ENCODE measurements around the gene AGPAT3. TPM values are rescaled to one million over a fixed set of nuclear protein-coding genes. Genes with fewer than 3 reads are reported as not detected.
A peak's percentile ranks its signal among the peaks of the same experiment; 100 is the strongest.

The AGPAT3 gene
- total RNA-seq, 1 donor from 2014 or later = 45.4 TPM

GRCh38 chr21:43959231-43960116 is 94.5 kb downstream of the AGPAT3 start:
- Mint-ChIP-seq H3K9me3 (ENCODE audit: low read depth) (no peaks in the 10 kb centered on the region), H3K4me1 (ENCODE audit: low read depth) (peaks cover 9% of the 10 kb centered on the region), H3K27ac (ENCODE audit: unreplicated experiment) (no peak overlapping the region), H3K4me3 (ENCODE audit: unreplicated experiment) (no peak overlapping the region), H3K36me3 (ENCODE audit: low read depth) (peaks cover 12% of the 10 kb centered on the region), H3K27me3 (ENCODE audit: low read depth) (no peaks in the 10 kb centered on the region)
- DNase-seq (ENCODE audit: low spot score) = peak; percentile 85
- no peak for TF ChIP-seq CTCF (IDR thresholded peaks at IDR 0.05)

DNA sequence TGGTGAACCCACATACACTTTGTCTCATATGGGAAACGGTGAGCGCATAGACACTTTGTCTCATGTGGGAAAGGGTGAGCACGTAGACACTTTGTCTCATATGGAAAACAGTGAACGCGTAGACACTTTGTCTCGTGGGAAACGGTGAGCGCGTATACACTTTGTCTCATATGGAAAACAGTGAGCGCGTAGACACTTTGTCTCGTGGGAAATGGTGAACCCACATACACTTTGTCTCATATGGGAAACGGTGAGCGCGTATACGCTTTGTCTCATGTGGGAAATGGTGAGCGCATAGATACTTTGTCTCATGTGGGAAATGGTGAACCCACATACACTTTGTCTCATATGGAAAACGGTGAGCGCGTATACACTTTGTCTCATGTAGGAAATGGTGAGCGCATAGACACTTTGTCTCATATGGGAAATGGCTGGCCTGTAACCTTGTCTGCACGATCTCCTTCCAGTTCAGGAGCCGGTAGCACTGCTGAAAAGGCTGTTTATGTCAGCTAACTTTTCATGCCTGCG is 96.4 kb downstream of the AGPAT3 start:
- TF ChIP-seq CTCF (IDR thresholded peaks at IDR 0.05) = no peak
- Mint-ChIP-seq H3K4me1 (ENCODE audit: low read depth) (peaks cover 5% of the 10 kb centered on the region), H3K27me3 (ENCODE audit: low read depth) (no peaks in the 10 kb centered on the region)

DNA sequence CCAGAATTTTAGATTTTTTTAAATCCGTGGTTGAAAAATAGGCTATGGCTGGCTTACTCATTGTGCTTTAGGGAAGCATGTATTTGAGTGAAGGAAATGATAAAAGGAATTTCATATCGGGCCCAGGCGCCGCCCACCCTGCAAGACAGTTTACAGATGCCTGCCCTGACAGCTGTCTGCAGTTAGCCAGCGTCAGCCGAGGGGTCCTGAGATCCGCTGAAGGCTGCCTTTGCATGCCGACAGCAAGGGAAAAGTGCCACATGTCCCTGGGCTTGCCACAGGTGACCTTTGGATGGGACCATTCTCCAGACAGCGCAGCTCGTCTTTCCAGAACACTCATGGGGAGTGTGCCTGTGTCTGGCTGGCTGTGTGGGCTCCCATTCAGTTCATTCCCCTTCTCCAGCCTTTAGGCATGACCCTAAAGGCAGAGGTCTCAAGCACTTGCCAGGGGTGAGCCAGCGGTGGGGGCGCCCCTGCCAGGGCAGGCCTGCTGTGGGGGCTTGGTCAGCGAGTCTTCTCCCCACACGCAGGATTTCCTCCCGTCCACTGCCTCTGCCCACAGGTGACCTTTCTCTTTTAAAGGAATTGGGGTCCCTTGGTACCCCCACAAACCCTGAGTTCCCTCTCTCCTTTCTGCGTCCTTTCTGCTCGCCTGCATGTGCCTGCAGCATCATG is 101.0 kb downstream of the AGPAT3 start:
- no peak for TF ChIP-seq CTCF (IDR thresholded peaks at IDR 0.05)
- Mint-ChIP-seq H3K9me3 (ENCODE audit: low read depth) (no peaks in the 10 kb centered on the region), H3K4me1 (ENCODE audit: low read depth) (no peaks in the 10 kb centered on the region), H3K4me3 (ENCODE audit: unreplicated experiment) (no peak overlapping the region), H3K36me3 (ENCODE audit: low read depth) (peaks cover 20% of the 10 kb centered on the region), H3K27me3 (ENCODE audit: low read depth) (no peaks in the 10 kb centered on the region), H3K27ac (ENCODE audit: unreplicated experiment) (no peak overlapping the region)
- DNase-seq (ENCODE audit: low spot score) = no peak

More for the DNA sequence above, 96.4 kb downstream of the AGPAT3 start:
- Mint-ChIP-seq H3K4me3 (ENCODE audit: unreplicated experiment) (no peak overlapping the region), H3K9me3 (ENCODE audit: low read depth) (no peaks in the 10 kb centered on the region), H3K36me3 (ENCODE audit: low read depth) (peaks cover 16% of the 10 kb centered on the region), H3K27ac (ENCODE audit: unreplicated experiment) (no peak overlapping the region)
- no peak for DNase-seq (ENCODE audit: low spot score)

DNA sequence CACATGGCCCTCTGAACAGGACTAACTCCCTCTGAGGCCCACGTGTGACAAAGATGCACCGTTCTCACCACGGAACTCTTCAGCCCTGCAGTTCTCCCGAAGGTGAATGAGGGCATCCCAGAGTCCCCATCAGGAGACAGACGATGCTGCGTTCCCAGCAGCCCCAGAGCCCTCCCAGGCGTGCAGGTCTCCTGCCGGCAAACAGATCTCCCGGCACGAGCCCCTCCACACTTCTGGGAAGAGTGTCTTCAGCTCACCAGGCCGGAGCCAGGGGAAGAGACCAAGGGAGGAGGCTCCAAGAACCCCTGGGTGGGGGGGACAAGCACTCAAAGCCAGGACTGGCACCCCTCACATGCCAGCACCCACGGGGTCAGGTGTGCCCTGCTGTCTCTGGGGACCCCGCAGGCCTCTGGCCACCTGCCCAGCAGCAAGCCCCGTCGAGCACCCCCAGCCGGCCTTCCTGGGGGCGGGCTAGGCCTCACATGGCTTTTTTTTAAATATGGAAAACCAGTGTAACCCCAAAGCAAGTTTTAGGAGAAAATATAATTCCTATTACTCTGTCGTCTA is 102.0 kb downstream of the AGPAT3 start:
- Mint-ChIP-seq H3K36me3 (ENCODE audit: low read depth) (peaks cover 20% of the 10 kb centered on the region), H3K4me1 (ENCODE audit: low read depth) (no peaks in the 10 kb centered on the region), H3K4me3 (ENCODE audit: unreplicated experiment) (no peak overlapping the region)

More for the DNA sequence above, 102.0 kb downstream of the AGPAT3 start:
- Mint-ChIP-seq H3K9me3 (ENCODE audit: low read depth) (no peaks in the 10 kb centered on the region), H3K27me3 (ENCODE audit: low read depth) (no peaks in the 10 kb centered on the region), H3K27ac (ENCODE audit: unreplicated experiment) (no peak overlapping the region)
- DNase-seq (ENCODE audit: low spot score) = no peak
- no peak for TF ChIP-seq CTCF (IDR thresholded peaks at IDR 0.05)
